Trophoblast cell (in vitro differentiated cells and primary cell): Measurements from ENCODE around the gene PPM1H.

Source experiments
- DNase-seq, 2 donors: peaks; one replicate each; pipeline ENCODE4 v3.0.0-alpha.2; 2016
- H2AFZ ChIP-seq: 2 replicates; pipeline ENCODE4 v1.6.1; 2013; ENCODE audit warnings: low read length, moderate library complexity, mild to moderate bottlenecking; ENCODE audit not compliant: insufficient read depth, poor library complexity
- H2AK5ac ChIP-seq: 2 replicates; pipeline ENCODE4 v1.6.1; 2013; ENCODE audit warnings: mild to moderate bottlenecking, low read length
- H2BK120ac ChIP-seq: 2 replicates; pipeline ENCODE4 v1.6.1; 2013; ENCODE audit warnings: low read length, mild to moderate bottlenecking, moderate library complexity; ENCODE audit not compliant: insufficient read depth, poor library complexity
- H2BK12ac ChIP-seq: 2 replicates; pipeline ENCODE4 v1.6.1; 2013; ENCODE audit warnings: mild to moderate bottlenecking, low read length, moderate library complexity
- H2BK5ac ChIP-seq: 2 replicates; pipeline ENCODE4 v1.6.1; 2013; ENCODE audit warnings: low read length, low read depth, moderate library complexity, mild to moderate bottlenecking; ENCODE audit not compliant: poor library complexity
- H3K14ac ChIP-seq: 2 replicates; pipeline ENCODE4 v1.6.1; 2013; ENCODE audit warnings: mild to moderate bottlenecking, low read length
- H3K18ac ChIP-seq: 2 replicates; pipeline ENCODE4 v1.6.1; 2013; ENCODE audit warnings: mild to moderate bottlenecking, low read length
- H3K23ac ChIP-seq: 2 replicates; pipeline ENCODE4 v1.6.1; 2013; ENCODE audit warnings: low read length
- H3K27ac ChIP-seq: 2 replicates; pipeline ENCODE4 v1.5.1; 2013; ENCODE audit warnings: low read depth, mild to moderate bottlenecking, inconsistent platforms, low read length, moderate library complexity
- H3K27me3 ChIP-seq: 2 replicates; pipeline ENCODE4 v1.6.1; 2013; ENCODE audit warnings: inconsistent platforms, mild to moderate bottlenecking, low read length, moderate library complexity; ENCODE audit not compliant: insufficient read depth
- H3K36me3 ChIP-seq, 2 experiments: 1 replicate in 1 of 2; 2 replicates in 1 of 2; pipeline ENCODE4 v1.6.1; 2013; ENCODE audit warnings: low read length in 2 of 2, mild to moderate bottlenecking in 2 of 2, moderate library complexity in 1 of 2; ENCODE audit not compliant: insufficient read depth in 2 of 2, control insufficient read depth in 1 of 2
- H3K4ac ChIP-seq: 2 replicates; pipeline ENCODE4 v1.6.1; 2013; ENCODE audit warnings: low read depth, mild to moderate bottlenecking, low read length, moderate library complexity
- H3K4me1 ChIP-seq, 2 experiments: 1 replicate in 1 of 2; 2 replicates in 1 of 2; pipeline ENCODE4 v1.6.1; 2013; ENCODE audit warnings: low read length in 2 of 2, mild to moderate bottlenecking in 2 of 2, moderate library complexity in 1 of 2; ENCODE audit not compliant: insufficient read depth in 2 of 2, control insufficient read depth in 1 of 2
- H3K4me2 ChIP-seq: 2 replicates; pipeline ENCODE4 v1.6.1; 2013; ENCODE audit warnings: inconsistent platforms, mild to moderate bottlenecking, low read length, moderate library complexity
- H3K4me3 ChIP-seq: 2 replicates; pipeline ENCODE4 v1.5.1; 2013; ENCODE audit warnings: mild to moderate bottlenecking, low read depth, low read length, inconsistent platforms
- H3K79me1 ChIP-seq: one replicate; pipeline ENCODE4 v1.6.1; 2013; ENCODE audit warnings: low read length
- H3K79me2 ChIP-seq: 2 replicates; pipeline ENCODE4 v1.6.1; 2013; ENCODE audit warnings: low read length, mild to moderate bottlenecking; ENCODE audit not compliant: control insufficient read depth, insufficient read depth, poor library complexity
- H3K9ac ChIP-seq: 2 replicates; pipeline ENCODE4 v1.6.1; 2013; ENCODE audit warnings: mild to moderate bottlenecking, low read length
- H3K9me3 ChIP-seq: 2 replicates; pipeline ENCODE4 v1.6.1; 2013; ENCODE audit warnings: low read depth, mild to moderate bottlenecking, control low read depth, inconsistent platforms, low read length; ENCODE audit not compliant: insufficient read depth
- H4K12ac ChIP-seq: 2 replicates; pipeline ENCODE4 v1.6.1; 2013; ENCODE audit warnings: low read depth, mild to moderate bottlenecking, low read length, moderate library complexity
- H4K8ac ChIP-seq: 2 replicates; pipeline ENCODE4 v1.6.1; 2013; ENCODE audit warnings: low read depth, mild to moderate bottlenecking, low read length, moderate library complexity
- H4K91ac ChIP-seq: one replicate; pipeline ENCODE4 v1.6.1; 2013; ENCODE audit warnings: low read depth, mild to moderate bottlenecking, low read length, moderate library complexity
- WGBS: extraction: QIAGEN DNeasy Blood & Tissue Kit; methylation state at CpG from one replicate; pipeline ENCODE4 v1.1.7; 2013; ENCODE audit warnings: missing lambda C conversion rate; ENCODE audit not compliant: insufficient read length, insufficient coverage; ENCODE audit errors: extremely low coverage; 5-methylcytosine and 5-hydroxymethylcytosine counted together

The PPM1H gene

GRCh38 chr12:62684570-62685295 is 250.2 kb downstream of the PPM1H start:
- H3K9ac ChIP-seq = no peak overlapping the region
- no peak overlapping the region for H3K4ac ChIP-seq
- no CpG with 5 or more reads among the region's 7 CpGs for WGBS
- H3K9me3 ChIP-seq = no peaks in the 10 kb centered on the region
- H3K18ac ChIP-seq = no peak overlapping the region
- H2BK120ac ChIP-seq = no peak overlapping the region
- H3K36me3 ChIP-seq = peaks cover 0 to 1% of the 10 kb centered on the region in 2 experiments
- no peak overlapping the region for H3K4me2 ChIP-seq
- H3K27ac ChIP-seq = no peak overlapping the region
- H4K8ac ChIP-seq = no peak overlapping the region
- no peaks in the 10 kb centered on the region for H3K79me1 ChIP-seq
- H2AK5ac ChIP-seq = no peak overlapping the region
- DNase-seq = no peak
- no peak overlapping the region for H2BK5ac ChIP-seq
- no peak overlapping the region for H2BK12ac ChIP-seq
- H2AFZ ChIP-seq = no peak overlapping the region
- H3K23ac ChIP-seq = no peak overlapping the region
- no peak overlapping the region for H4K12ac ChIP-seq
- no peaks in the 10 kb centered on the region for H3K27me3 ChIP-seq
- no peaks in the 10 kb centered on the region for H3K79me2 ChIP-seq
- H4K91ac ChIP-seq = no peak overlapping the region
- no peak overlapping the region for H3K14ac ChIP-seq
- H3K4me3 ChIP-seq = no peak overlapping the region
- H3K4me1 ChIP-seq = peaks cover 2% of the 10 kb centered on the region in 2 experiments

GRCh38 chr12:62683776-62684569 is 251.0 kb downstream of the PPM1H start:
- Histone ChIP-seq H2BK120ac (no peak overlapping the region), H2BK12ac (no peak overlapping the region), H2BK5ac (no peak overlapping the region), H3K18ac (no peak overlapping the region), H4K91ac (no peak overlapping the region), H3K4me2 (no peak overlapping the region), H3K79me1 (no peaks in the 10 kb centered on the region), H3K9ac (no peak overlapping the region), H3K23ac (no peak overlapping the region), H3K14ac (no peak overlapping the region), H2AFZ (no peak overlapping the region), H3K27ac (no peak overlapping the region), H3K79me2 (no peaks in the 10 kb centered on the region), H4K8ac (no peak overlapping the region), H3K4me1 (peaks cover 0 to 2% of the 10 kb centered on the region in 2 experiments), H2AK5ac (no peak overlapping the region), H3K27me3 (no peaks in the 10 kb centered on the region), H4K12ac (no peak overlapping the region), H3K4ac (no peak overlapping the region), H3K4me3 (no peak overlapping the region), H3K36me3 (peaks cover 0 to 1% of the 10 kb centered on the region in 2 experiments), H3K9me3 (no peaks in the 10 kb centered on the region)
- no peak for DNase-seq
- WGBS = no CpG with 5 or more reads among the region's 7 CpGs

GRCh38 chr12:62681306-62681705 is 253.6 kb downstream of the PPM1H start:
- H3K18ac ChIP-seq = no peak overlapping the region
- no peak overlapping the region for H4K12ac ChIP-seq
- H3K27ac ChIP-seq = no peak overlapping the region
- no peaks in the 10 kb centered on the region for H3K79me2 ChIP-seq
- H3K4me3 ChIP-seq = no peak overlapping the region
- DNase-seq = no peak
- H3K4me2 ChIP-seq = no peak overlapping the region
- no peak overlapping the region for H2BK12ac ChIP-seq
- H2AFZ ChIP-seq = no peak overlapping the region
- no peak overlapping the region for H3K23ac ChIP-seq
- H2BK5ac ChIP-seq = no peak overlapping the region
- no peaks in the 10 kb centered on the region for H3K79me1 ChIP-seq
- peaks cover 4 to 5% of the 10 kb centered on the region in 2 experiments for H3K36me3 ChIP-seq
- no peak overlapping the region for H3K4ac ChIP-seq
- no peak overlapping the region for H3K14ac ChIP-seq
- no peak overlapping the region for H2BK120ac ChIP-seq
- H2AK5ac ChIP-seq = no peak overlapping the region
- H4K91ac ChIP-seq = no peak overlapping the region
- WGBS = no CpG with 5 or more reads among the region's 4 CpGs
- H3K9me3 ChIP-seq = peaks cover 14% of the 10 kb centered on the region
- no peak overlapping the region for H3K9ac ChIP-seq
- H3K27me3 ChIP-seq = no peaks in the 10 kb centered on the region
- no peak overlapping the region for H4K8ac ChIP-seq
- H3K4me1 ChIP-seq = peaks cover 0 to 2% of the 10 kb centered on the region in 2 experiments

DNA sequence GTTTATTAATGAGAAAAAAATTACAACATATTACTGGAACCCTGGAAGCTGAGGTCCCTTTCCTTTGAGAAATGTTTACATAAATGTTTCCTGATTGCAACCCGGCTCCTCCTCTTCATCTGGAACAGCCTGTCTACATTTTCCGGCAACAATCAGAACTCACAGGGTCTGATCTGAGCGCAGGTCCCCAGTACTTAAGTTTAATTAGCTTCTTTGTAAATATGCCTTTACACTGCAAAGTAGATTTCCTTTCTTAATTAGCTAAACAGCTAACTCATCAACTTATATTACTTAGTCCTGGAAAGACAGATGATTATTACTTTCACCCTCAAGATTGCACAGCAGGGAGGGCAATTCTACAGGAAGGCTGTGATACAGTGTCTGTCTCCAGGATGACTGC is 255.3 kb downstream of the PPM1H start:
- Histone ChIP-seq H3K27me3 (no peaks in the 10 kb centered on the region), H3K4me3 (no peak overlapping the region), H3K9me3 (peaks cover 14% of the 10 kb centered on the region), H3K27ac (no peak overlapping the region), H3K18ac (no peak overlapping the region), H4K91ac (no peak overlapping the region), H3K79me2 (no peaks in the 10 kb centered on the region), H3K9ac (no peak overlapping the region), H2BK120ac (no peak overlapping the region), H3K14ac (no peak overlapping the region), H3K36me3 (peaks cover 4 to 5% of the 10 kb centered on the region in 2 experiments), H2AFZ (no peak overlapping the region), H2BK12ac (no peak overlapping the region), H3K4me2 (no peak overlapping the region), H3K23ac (no peak overlapping the region), H4K12ac (no peak overlapping the region), H2AK5ac (no peak overlapping the region), H2BK5ac (no peak overlapping the region), H4K8ac (no peak overlapping the region), H3K4ac (no peak overlapping the region), H3K4me1 (no peaks in the 10 kb centered on the region), H3K79me1 (no peaks in the 10 kb centered on the region)
- no peak for DNase-seq
- WGBS = no CpG with 5 or more reads among the region's 3 CpGs
